Embryonic facial prominence (tissue), 1 donor: ENCODE measurements around the gene TMEM63A.
"Not testable (repeated sequence)": the region's sequence is repeated elsewhere in the genome, so short reads cannot be mapped to it uniquely, and the experiment has no call there.

Experiments
- DNase-seq: peaks from one replicate; pipeline ENCODE4 v3.0.0-alpha.2; 2016; ENCODE audit errors: extremely low spot score

The TMEM63A gene

DNA sequence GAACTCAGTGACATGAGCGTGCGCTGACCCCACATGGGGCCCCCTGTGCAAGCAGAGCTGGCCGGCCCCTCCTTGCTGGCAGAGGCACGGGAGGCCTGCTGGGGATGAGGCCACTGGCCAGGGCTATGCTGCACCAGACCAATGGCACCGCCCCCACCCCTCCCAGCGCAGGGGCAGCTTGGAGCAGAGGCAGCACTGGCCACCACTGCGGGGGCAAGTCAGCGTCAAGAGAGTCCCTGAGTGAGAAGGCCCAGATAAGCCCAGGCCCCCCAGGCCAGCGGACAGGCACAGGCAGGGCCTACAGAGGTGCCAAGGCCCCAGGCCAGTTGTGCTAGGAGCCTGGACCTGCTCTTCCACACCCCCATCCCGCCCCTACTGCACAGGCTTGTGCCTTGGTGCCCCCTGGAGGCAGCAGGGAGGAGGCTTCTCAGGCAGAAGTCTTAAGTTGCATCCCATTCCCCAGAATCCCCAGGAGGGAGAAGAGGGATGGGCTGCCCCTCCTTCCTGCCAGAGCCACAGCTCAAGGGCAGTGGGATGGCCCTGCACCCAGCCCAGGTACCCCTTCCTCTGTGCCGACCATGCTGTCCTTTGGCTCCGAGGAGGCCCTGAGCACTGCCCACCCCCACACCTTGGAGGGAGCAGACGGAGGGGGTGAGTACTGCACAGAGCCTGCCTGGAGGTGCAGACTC, 36.5 kb downstream of the TMEM63A start:
- no peak for DNase-seq

DNA sequence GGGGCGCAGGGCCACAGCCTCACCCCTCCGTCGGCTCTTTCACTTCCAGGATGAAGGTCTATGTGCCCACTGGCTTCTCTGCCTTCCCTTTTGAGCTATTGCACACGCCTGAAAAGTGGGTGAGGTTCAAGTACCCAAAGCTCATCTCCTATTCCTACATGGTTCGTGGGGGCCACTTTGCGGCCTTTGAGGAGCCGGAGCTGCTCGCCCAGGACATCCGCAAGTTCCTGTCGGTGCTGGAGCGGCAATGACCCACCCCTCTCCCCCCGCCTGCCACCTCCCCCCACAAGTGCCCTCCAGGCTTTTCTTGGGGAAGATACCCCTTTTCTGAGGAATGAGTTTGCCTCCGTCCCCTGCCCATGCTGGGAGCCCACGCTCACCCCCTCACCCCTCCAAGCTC, 37.1 kb downstream of the TMEM63A start:
- no peak for DNase-seq

DNA sequence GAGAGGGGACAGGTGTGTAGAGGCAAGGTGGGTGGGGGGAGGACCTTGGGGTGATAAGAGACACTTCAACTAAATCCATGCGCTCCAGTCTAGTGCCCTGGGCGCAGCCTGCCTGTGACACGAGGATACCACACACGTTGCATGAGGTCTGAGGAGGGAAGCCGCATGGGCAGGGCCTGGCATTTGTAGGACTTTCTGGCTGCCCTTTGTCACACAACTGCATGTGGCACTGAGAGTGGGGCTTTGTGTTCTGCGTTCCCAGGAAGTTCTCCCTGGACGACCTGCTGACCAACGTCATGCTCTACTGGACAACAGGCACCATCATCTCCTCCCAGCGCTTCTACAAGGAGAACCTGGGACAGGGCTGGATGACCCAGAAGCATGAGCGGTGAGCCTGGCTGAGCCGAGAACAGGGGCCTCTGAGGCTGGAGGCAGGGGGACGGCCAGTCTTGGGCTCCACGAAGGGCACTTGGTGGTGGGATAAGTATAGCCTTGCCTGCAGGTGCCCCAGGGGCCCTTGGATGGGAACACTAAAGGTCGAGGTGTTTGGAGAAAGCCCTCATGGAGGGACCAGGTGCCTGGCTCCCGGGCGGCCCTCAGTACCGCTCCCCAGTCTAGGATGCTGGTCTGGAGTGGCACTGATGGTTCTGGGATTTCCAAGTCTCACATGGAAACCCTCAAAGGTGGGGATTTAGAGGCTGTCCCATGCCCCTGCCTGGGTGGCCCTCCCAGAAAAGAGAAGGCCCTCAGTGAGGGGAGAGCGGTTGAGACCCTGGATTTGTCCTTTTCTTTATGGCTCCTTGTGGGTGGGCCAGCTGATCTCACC, 37.7 kb downstream of the TMEM63A start:
- DNase-seq = no peak

DNA sequence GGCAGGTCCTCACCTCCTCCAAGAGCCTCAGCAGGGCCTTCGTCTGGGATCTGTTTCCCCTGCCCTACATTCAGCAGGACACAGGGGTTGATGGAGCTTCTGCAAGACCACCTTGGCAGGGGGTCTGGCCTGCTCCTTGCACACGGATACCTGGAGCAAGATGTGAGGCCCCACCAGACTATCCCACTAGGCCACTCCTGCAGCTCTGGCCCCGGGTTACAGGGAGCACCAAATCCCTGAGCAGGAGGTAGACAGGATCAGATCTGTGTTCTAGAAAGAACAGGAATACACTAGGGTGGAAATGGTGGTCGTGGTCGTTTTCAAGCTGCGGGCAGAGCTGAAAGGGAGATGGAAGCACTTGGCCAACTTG, 38.8 kb downstream of the TMEM63A start:
- no peak for DNase-seq

DNA sequence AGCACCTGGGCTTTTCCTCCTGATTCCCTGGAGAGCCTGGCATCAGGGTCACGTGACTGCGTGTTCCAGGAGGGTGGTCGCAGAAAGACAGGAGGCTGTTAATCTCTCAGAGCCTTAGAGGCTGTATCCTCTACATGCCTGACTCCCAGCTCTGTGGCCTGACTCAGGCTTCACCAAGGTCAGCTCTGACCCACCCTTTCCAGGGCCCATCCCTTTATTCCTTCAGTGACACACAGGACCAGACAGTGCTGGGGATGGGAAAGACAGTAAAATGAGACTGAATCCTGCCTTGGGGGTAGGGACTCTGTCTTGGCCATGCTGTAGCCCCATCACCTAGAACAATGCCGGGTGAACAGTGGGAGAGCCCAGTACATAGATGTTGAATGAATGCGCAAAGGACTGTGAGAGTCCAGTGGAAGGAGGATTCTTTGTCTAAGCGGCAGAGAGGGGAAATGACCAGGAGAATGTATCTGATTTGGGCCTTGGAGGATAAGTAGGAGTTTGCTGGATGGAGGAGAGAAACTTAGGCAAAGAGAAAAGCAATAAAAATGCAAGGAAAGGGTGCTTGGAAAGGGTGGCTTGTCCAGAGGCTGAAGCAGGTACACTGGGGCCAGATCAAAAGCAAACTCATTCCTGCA, 39.3 kb downstream of the TMEM63A start:
- no peak for DNase-seq

DNA sequence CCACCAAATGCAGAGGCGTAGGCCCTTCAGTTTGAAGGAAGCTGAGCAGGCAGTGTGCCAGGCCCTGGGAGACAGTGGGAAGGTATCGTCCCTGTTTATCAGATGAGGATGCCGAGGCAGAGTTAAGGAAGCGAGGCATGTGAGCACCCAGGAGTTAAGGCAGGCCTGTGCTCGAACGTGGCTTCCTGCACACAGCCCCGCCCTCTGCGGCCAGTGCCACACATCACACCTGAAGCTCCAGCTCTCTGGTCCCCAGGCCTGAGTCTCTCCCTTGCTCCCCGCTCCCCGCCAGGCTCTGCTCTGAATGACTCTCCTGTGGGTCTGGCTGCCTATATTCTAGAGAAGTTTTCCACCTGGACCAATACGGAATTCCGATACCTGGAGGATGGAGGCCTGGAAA, 40.1 kb downstream of the TMEM63A start:
- DNase-seq = no peak

DNA sequence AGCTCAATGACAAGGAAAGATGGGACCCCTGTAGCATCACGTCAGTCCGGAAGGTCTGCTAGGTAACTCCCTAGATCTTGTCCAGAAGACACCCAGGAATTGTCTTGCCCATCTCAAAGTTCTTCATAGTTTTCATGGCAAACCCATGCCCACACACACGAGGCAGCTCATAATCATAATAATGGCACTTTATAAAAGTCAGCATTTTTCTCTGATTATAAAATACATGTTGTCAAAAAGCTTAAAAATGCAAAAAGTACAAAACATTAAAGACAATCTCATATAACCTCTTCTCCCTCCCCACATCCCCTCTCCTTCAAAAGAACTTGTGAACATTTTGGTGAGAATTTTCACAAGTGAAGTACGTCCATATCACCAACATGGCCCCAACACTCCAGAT, 41.5 kb downstream of the TMEM63A start:
- DNase-seq = no peak

DNA sequence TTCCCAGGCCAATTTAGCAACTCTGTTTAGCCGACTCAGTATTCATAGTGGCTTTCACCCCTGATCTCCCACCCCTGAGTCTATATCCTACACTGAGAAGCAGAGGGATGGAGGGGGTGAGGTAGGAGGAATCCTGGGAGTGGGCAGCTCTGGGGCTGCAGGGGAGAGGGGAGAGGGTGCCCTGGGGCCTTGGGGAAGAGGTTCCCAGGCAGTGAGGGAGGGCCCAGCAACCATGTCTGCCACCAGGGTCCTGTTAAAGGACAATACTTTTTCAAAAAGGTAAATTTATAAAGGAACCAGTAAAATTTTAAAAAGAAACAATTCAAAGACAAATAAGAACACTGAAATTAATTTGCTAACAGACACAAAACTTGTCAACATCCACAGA, 42.0 kb downstream of the TMEM63A start:
- DNase-seq = no peak

DNA sequence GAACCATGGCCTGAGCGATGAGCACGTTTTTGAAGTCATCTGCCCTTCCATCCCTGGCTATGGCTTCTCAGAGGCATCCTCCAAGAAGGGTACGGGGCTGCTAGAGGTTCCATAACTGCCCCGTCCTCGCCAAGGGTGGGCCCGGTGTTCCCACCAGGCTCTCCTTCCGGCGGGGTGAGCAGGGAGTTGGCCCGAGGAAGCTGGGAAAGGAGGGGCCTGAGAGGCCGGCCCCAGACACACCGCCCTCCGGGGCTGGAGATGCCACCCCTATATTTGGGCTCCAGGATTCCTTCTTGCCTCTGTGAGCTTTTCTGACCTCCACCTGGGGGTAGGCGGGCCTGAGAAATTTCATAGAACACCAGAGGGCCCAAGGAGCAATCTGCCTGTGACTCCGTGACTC, 43.4 kb downstream of the TMEM63A start:
- DNase-seq = no peak

DNA sequence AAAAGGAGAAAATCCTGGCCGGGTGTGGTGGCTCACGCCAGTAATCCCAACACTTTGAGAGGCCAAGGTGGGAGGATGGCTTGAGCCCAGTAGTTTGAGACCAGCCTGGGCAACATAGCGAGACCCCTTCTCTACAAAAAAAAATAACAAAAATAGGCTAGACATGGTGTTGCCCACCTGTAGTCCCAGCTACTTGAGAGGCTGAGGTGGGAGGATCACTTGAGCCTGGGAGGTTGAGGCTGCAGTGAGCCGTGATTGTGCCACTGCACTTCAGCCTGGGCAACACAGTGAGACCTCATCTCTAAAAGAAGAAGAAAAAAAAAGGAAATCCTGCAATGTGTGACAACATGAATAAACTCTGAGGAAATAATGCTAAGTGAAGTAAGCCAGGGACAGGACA, 45.9 kb downstream of the TMEM63A start:
- not testable (repeated sequence) for DNase-seq

DNA sequence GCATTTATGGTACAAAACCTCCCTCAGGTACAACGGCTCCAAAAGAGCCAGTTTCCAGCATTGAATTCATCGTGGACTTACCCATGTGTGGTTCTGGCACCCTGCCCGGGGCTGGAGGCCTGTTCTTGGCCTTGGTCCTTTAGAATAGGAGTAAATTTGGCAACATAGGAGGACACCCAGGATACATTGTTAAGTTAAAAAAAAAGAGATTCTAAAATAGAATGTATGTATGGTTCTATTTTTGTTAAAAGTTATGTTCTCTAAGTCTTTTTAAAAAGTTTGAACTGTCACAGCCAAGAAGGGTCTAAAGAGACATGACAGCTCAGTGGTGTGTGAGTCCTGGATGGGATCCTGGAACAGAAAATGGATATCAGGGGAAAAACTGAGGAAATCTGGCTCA, 46.3 kb downstream of the TMEM63A start:
- DNase-seq = no peak

DNA sequence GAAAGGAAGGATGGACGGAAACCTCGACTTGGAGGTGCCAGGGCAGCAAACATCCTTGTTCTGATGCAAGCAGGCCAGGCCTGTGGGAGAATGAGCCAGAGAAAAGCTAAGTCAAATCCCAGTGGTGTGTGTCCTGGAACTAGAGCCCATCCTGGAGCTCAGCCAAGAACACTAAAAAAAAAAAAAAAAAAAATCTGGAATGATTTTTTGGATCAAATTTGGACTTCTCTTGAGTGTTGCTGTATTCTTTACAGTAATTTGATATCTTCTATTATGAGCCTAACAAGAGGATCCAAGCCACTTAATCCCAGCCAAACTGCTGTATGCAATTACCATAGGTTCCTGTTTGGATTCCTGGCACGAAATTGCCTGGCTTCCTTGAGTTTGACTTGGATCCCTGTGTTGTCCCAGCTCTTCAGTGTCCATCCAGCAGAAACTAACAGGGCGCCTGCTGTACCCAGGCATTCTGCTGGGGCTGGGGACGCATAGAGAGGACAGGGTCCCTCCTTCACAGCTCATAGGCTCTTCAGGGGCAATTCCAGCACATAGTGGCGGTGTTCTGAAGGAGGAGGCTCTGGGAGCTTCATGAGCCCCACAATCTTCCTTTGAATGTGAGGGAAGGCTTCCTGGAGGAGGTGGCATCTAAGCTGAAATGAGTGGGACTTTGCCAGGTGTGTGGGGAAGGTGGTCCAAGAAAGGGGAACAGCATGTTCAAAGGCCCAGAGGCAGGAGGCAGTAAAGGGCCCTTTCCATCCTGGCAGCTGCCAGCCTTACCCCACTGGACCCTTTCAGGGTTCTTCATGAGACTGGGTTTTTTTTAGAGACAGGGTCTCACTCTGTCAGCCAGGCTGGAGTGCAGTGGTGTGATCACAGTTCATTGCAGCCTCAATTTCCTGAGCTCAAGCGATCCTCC, 47.5 kb downstream of the TMEM63A start:
- DNase-seq = peak; percentile 48

DNA sequence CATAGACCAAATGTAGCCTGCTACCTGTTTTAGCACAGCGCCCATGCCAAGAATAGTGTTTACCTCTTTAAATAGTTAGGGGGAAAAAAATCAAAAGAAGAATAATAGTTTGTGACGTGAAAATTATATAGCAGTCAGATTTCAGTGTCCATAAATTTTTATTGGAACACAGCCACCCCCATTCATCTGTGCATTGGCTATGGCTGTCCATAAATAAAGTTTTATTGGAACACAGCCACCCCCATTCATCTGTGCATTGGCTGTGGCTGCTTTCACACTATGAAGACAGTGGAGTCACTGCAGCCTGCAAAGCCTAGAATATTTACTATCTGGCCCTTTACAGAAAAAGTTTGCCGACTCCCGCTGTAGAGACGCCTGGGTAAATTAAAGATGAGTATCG, 51.3 kb downstream of the TMEM63A start:
- DNase-seq = no peak

DNA sequence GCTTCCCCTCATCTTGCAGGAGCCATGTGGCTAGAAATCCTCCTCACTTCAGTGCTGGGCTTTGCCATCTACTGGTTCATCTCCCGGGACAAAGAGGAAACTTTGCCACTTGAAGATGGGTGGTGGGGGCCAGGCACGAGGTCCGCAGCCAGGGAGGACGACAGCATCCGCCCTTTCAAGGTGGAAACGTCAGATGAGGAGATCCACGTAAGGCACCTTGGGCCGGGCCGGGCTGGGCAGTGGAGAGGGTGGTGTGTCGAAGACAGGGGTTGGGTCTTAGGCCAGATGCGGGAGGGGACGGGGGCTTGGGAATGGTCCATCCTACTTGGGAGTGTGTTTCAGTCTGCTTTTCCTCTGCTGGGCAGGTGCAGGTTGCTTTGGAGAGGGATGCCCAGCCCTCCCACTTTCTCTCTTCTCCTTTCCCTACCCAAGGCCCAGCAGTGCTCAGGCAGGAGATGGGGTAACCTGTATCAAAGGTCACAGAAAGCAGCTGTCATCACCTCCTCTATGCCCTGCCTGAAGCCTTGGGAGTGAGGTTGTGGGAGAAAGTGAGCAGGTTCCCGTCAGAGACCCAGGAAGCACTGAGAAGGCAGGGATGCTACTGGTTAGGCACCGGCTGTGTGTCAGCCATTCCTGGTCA, 53.4 kb downstream of the TMEM63A start:
- no peak for DNase-seq

DNA sequence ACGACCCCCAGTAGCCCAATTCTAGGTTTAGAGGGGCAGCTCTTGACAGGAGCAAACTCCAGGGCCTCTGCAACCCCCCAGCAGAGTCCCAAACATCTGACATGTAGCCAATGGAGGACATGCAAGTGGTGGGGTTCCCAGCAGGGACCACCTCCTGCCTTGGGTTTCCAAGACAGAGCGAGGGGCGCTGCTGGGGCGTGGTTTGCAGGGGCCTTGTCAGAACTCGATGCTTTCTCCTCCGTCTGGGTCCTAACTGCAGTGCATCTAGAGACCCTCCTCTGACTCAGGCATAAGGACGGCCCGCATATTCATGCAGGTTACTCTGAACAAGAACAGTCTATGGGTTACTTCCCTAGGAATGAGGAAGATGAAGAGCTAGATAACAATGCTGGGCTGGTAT, 55.1 kb downstream of the TMEM63A start:
- DNase-seq = no peak

DNA sequence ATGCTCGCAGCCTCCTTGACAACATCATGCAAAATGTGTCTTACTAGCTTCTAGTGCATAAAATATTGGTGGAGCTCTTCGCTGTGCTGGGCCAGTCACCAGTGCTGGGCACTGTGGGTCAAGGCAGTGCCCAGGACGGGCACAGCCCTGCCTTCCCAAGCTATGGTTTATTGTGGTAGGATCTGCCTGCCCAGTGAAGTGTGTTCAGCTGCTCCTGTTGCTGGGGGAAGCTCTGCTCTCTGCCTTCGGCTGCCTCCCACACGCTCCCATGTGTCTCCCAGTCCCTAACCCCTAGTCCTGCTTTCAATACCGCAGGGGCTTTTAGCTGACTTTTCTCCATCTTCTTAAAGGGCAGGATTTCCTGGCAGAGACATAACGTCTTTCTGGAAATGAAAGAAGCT, 56.6 kb downstream of the TMEM63A start:
- DNase-seq = no peak

DNA sequence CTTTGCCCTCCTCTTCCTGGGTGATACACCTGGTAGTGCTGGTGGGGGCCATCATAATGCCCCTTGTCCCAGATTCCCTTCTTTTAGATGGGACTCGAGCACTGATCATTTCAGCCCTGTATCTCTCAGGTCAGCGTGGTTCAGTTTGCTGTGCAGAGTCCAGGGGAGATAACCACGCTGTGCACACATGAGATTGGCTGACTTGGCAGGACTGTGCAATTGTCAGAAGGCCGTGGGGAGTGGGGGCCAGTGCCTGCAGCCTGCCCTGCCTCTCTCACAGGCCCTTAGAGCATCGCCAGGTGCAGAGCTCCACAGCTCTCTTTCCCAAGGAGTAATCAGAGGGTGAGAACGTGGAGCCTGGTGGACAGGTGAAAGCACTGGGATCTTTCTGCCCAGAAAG, 57.1 kb downstream of the TMEM63A start:
- DNase-seq = no peak

DNA sequence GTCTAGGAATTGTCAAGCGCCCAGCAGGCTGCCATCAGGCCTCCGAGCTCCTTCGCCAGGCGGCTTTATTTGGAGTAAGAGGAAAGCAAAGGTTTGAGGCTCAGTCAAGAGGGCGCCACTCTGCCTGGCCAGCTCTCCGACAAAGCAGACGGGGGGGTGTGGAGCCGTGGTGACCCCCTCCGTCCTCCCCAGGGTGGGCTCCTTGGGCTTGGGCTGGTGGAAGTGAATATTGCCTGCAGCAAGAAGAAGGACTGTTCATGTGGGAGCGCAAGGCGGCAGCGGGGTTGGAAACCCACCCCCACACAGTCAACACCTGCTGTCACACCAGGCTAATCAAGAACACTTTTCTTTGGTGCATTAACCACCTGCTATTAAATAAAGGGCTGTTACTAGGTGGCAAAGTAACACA, 57.6 kb downstream of the TMEM63A start:
- no peak for DNase-seq

DNA sequence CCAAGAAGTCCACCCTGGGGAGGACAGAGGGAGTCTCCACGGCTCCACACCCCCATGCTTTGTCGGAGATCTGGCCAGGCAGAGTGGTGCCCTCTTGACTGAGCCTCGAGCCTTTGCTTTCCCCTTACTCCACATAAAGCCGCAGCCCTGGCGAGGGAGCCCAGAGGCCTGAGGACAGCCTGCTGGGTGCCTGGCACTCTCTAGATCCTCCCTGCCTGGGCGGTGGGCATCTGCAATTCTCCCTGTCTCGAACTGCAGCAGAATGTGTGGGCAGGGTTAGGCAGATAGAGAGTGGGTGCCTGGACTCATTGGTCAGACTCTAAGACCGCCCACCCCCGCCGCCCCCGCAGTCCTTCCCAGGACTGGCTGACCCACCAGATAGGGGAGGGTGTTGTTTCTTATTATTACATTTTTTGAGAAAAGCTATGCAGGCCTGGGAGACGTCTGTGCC, 58.3 kb downstream of the TMEM63A start:
- DNase-seq = no peak

DNA sequence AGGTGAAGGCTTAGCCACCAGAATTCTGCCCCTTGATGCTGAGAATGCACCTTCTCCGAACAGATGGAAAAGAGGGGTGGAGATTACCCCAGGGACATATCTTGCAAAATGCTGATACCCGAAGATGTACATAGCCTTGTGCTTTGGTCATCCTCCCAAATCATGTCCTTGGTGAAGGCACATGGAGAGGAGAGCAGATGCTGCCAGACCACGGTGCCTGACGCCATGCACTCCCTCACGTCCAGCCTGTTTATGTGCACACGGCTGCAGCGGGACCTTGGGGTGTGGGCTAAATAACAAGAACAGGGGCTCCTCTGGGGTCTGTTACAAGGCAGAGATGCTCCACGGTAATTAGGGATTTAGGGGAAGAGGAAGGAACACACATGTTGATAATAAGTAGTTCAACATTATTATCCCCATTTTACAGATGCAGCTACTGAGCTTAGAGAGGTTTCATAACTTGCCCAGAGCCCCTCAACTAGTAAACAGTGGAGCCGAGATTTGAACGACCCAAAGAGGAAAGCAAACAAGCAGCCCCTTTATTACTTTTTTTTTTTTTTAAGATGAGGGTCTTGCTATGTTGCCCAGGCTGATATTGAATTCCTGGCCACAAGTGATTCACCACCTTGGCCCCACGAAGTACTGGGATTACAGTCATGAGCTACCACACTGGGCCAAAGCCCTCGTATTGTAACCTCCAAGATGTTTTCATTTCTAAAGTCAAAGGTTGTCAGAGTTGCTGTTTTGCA, 59.4 kb downstream of the TMEM63A start:
- no peak for DNase-seq
